Endothelial cell of hepatic sinusoid (primary cell): ENCODE results near the gene OR51S1.
"Not testable (repeated sequence)": the region's sequence is repeated elsewhere in the genome, so short reads cannot be mapped to it uniquely, and the experiment has no call there.

Experiments
- in situ Hi-C: cut with HindIII; loops from 2 replicates; pipeline ENCODE4 v1.10.0; 2017; ENCODE audit warnings: low sequenced_read_pairs

Gene OR51S1

DNA sequence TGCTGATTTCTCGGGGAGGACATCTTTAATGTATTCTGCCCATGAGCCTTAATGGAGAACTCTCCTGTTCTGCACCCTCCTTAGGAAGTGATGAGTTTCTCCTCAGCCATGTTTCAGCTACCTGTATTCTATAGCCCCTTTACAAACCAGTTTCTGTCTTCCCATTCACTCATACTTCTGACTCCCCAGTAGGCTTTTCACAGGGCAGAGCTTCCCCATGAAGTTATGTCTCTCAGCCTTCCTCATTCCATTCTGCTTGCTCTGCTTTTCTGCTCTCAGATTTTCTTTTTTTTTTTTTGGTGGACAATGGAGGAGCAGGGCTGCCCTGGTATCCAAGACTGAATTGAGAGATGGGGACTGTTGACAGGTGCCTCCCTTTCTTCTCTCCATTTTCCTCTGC, 40.5 kb downstream of the OR51S1 start:
- in situ Hi-C loops, result no loop called here

DNA sequence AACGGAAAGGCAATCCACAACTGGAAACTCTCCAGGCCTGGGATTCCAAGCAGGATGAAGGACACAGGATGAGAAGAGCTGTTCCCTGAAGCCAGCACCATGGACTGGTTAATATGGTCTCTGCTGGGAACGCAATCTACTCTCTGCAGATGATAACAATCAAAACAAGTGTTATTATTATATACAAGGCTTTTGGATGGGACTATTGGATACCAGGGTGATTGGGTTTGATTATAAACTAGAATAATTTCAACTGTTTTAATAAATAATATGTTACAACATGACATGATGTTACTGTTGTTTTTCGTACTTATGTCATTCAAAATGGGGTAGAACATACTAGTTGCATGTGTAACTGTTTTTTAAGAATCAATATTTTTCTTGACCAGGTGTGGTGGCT, 44.7 kb downstream of the OR51S1 start, which contains the start of gene OR52R1:
Gene OR52R1 (minus strand): TSS at position 101 of the 400 bp plus-strand sequence. CDS start 0 bp downstream, at position 101.
- in situ Hi-C loops, result no loop called here

DNA sequence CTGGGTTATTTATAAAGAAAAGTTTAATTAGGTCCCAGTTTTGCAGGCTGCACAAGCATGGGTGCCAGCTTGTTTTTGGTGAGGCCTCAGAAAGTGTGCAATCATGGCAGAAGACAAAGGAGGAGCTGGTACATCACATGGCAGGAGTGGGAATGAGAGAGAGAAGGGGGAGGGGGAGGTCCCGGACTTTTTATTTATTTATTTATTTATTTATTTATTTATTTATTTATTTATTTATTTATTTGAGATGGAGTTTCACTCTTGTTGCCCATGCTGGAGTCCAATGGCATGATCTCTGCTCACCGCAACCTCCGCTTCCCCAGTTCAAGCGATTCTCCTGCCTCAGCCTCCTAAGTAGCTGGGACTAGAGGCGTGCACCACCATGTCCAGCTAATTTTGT, 47.7 kb downstream of the OR51S1 start:
- in situ Hi-C loops, result not testable (repeated sequence)

DNA sequence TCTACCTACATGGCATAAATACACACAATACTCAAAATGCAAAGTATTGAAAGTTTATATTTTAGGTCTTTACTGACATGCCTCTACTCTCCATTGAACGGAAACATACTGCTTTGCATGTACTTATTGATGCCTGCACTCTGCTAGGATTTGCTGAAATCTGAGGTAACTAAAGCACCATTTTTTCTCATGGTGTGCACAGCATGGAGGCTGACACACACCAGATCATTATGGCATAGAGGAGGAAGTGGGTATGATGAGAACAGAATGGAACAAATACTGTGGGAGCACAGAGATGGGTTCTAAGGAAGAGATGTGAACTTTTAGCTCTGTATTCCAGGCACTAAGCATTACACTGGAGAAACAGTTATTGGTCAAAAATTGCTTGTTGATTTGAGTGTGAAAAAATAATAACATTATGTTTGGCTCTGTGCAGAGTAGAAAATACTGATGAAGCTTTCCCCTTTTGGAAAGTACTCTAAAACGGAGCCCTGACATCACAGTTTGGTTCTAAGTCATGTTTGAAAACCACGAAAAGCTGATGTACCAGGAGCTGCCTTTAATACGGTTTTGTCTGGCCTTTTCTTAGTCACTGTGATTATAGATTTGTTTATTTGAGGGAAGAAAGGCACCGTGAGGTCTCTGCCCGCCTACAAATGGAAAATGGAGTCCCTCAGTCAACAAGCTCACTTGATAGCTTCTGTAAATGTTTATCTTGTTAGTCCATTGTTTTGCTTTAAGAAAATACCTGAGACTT, 50.4 kb downstream of the OR51S1 start:
- in situ Hi-C loops, result no loop called here
